SK-N-SH treated with all-trans-retinoic acid at 6 μM for 48 hours (cell line): Measurements from ENCODE around the gene SEC23IP.

ENCODE experiments used
- ATAC-seq: fragments of 200-7000 bp; cut with Tn5 transposase; 3 replicates; pipeline ENCODE4 v1.9.1; 2020; ENCODE audit warnings: mild to moderate bottlenecking, moderate library complexity
- ARNTL ChIP-seq: fragments of 450-650 bp; formaldehyde crosslinking; IDR thresholded peaks from 2 replicates; pipeline ENCODE4 v1.5.0; 2020; ENCODE audit warnings: low read depth, mild to moderate bottlenecking, moderate library complexity, borderline replicate concordance
- BACH2 ChIP-seq: fragments of 250-450 bp; sonication (Bioruptor Pico); IDR thresholded peaks from 2 replicates; pipeline ENCODE4 v1.9.0; 2021; ENCODE audit warnings: mild to moderate bottlenecking, borderline replicate concordance
- CSDC2 ChIP-seq: fragments of 250-450 bp; sonication (Bioruptor Pico); IDR thresholded peaks from 2 replicates; pipeline ENCODE4 v1.5.0; 2020; ENCODE audit warnings: mild to moderate bottlenecking, moderate library complexity
- ESRRG ChIP-seq: fragments of 250-450 bp; sonication (Bioruptor Pico); IDR thresholded peaks from 2 replicates; pipeline ENCODE4 v1.6.1; 2021; ENCODE audit warnings: mild to moderate bottlenecking
- GLIS3 ChIP-seq: fragments of 250-450 bp; sonication (Bioruptor Pico); IDR thresholded peaks from 2 replicates; pipeline ENCODE4 v1.5.0; 2020; ENCODE audit warnings: mild to moderate bottlenecking, moderate library complexity
- ISL1 ChIP-seq: fragments of 250-450 bp; sonication (Bioruptor Pico); IDR thresholded peaks from 2 replicates; pipeline ENCODE4 v2.1.2; 2022; ENCODE audit warnings: mild to moderate bottlenecking, moderate library complexity
- OSR1 ChIP-seq: fragments of 250-450 bp; sonication (Bioruptor Pico); IDR thresholded peaks from 2 replicates; pipeline ENCODE4 v1.8.0; 2022; ENCODE audit warnings: moderate library complexity, mild to moderate bottlenecking, inconsistent platforms
- PPARA ChIP-seq: fragments of 250-450 bp; sonication (Bioruptor Pico); IDR thresholded peaks from 2 replicates; pipeline ENCODE4 v1.5.0; 2020; ENCODE audit warnings: mild to moderate bottlenecking, borderline replicate concordance
- RARB ChIP-seq: fragments of 250-450 bp; sonication (Bioruptor Pico); IDR thresholded peaks from 2 replicates; pipeline ENCODE4 v1.8.0; 2021; ENCODE audit warnings: mild to moderate bottlenecking, moderate library complexity
- SNAI2 ChIP-seq: fragments of 250-450 bp; sonication (Bioruptor Pico); IDR thresholded peaks from 2 replicates; pipeline ENCODE4 v1.5.0; 2020; ENCODE audit warnings: mild to moderate bottlenecking, moderate library complexity
- TOX ChIP-seq: fragments of 250-450 bp; sonication (Bioruptor Pico); IDR thresholded peaks from 2 replicates; pipeline ENCODE4 v1.8.0; 2021; ENCODE audit warnings: mild to moderate bottlenecking, moderate library complexity, borderline replicate concordance
- ZC3H10 ChIP-seq: fragments of 250-450 bp; sonication (Bioruptor Pico); IDR thresholded peaks from 2 replicates; pipeline ENCODE4 v1.5.1; 2021; ENCODE audit warnings: mild to moderate bottlenecking, moderate library complexity
- TF ChIP-seq, protein P1 (sequence below): fragments of 250-450 bp; sonication (Bioruptor Pico); IDR thresholded peaks from 2 replicates; pipeline ENCODE4 v1.5.0; 2020; ENCODE audit warnings: mild to moderate bottlenecking, moderate library complexity
- TF ChIP-seq, protein P2 (sequence below): fragments of 250-450 bp; sonication (Bioruptor Pico); IDR thresholded peaks from 2 replicates; pipeline ENCODE4 v1.8.0; 2020; ENCODE audit warnings: mild to moderate bottlenecking, moderate library complexity, borderline replicate concordance
- TF ChIP-seq, protein P3 (sequence below): fragments of 250-450 bp; sonication (Bioruptor Pico); IDR thresholded peaks from 2 replicates; pipeline ENCODE4 v1.5.1; 2021; ENCODE audit warnings: mild to moderate bottlenecking, moderate library complexity

SEC23IP gene

DNA sequence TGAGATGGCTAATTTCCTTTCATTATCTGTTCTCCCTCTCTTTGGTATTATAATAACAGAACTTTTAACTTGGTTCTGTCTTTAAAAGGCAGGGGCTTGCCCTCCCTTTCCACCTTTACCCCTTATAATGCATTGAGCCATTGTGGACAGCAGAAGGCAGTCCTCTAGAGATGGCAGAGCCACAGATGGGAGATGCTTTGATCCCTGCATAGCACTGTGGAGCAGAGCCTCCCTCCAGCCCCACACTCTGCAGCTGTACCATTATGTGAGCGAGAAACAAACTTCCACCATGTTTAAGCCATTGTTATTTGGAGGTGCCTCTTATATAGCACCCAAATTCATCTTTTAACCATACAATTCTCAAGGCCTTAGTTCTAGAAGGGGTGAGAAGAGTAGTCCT lies 78.4 kb downstream of the SEC23IP start:
- ATAC-seq, result no peak
- TF ChIP-seq PPARA (CRISPR knock-in tag) (no peak), BACH2 (CRISPR knock-in tag) (no peak), CSDC2 (CRISPR knock-in tag) (no peak), GLIS3 (CRISPR knock-in tag) (no peak), OSR1 (CRISPR knock-in tag) (no peak)
- TF ChIP-seq, protein P1, sequence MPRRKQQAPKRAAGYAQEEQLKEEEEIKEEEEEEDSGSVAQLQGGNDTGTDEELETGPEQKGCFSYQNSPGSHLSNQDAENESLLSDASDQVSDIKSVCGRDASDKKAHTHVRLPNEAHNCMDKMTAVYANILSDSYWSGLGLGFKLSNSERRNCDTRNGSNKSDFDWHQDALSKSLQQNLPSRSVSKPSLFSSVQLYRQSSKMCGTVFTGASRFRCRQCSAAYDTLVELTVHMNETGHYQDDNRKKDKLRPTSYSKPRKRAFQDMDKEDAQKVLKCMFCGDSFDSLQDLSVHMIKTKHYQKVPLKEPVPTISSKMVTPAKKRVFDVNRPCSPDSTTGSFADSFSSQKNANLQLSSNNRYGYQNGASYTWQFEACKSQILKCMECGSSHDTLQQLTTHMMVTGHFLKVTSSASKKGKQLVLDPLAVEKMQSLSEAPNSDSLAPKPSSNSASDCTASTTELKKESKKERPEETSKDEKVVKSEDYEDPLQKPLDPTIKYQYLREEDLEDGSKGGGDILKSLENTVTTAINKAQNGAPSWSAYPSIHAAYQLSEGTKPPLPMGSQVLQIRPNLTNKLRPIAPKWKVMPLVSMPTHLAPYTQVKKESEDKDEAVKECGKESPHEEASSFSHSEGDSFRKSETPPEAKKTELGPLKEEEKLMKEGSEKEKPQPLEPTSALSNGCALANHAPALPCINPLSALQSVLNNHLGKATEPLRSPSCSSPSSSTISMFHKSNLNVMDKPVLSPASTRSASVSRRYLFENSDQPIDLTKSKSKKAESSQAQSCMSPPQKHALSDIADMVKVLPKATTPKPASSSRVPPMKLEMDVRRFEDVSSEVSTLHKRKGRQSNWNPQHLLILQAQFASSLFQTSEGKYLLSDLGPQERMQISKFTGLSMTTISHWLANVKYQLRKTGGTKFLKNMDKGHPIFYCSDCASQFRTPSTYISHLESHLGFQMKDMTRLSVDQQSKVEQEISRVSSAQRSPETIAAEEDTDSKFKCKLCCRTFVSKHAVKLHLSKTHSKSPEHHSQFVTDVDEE, result no peak
- TF ChIP-seq, protein P2, sequence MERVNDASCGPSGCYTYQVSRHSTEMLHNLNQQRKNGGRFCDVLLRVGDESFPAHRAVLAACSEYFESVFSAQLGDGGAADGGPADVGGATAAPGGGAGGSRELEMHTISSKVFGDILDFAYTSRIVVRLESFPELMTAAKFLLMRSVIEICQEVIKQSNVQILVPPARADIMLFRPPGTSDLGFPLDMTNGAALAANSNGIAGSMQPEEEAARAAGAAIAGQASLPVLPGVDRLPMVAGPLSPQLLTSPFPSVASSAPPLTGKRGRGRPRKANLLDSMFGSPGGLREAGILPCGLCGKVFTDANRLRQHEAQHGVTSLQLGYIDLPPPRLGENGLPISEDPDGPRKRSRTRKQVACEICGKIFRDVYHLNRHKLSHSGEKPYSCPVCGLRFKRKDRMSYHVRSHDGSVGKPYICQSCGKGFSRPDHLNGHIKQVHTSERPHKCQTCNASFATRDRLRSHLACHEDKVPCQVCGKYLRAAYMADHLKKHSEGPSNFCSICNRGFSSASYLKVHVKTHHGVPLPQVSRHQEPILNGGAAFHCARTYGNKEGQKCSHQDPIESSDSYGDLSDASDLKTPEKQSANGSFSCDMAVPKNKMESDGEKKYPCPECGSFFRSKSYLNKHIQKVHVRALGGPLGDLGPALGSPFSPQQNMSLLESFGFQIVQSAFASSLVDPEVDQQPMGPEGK (CRISPR knock-in tag), result no peak

DNA sequence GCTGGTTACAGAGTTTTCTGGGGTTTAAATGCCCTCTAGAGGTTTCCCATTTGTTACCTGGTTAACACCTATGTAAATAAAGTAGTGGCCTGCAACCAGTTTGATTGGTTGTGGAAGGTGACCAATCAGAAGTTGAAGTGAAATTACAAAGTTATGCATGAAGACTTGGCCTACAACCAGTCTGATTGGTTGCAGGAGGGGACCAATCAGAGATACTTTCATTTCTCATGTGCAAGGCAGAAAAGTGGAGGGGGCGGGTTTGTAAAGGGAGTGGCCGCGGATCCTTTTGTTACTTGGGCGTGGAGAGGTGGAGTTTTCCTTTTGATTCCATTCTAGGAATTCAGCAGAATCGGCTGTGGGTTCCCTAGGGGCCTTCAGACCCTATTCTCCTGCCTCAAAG lies 80.8 kb downstream of the SEC23IP start:
- no peak for TF ChIP-seq ARNTL (CRISPR knock-in tag)
- TF ChIP-seq CSDC2 (CRISPR knock-in tag), result no peak
- no peak for TF ChIP-seq ISL1 (CRISPR knock-in tag)
- no peak for TF ChIP-seq BACH2 (CRISPR knock-in tag)
- TF ChIP-seq ESRRG (CRISPR knock-in tag), result no peak
- TF ChIP-seq, protein P3, sequence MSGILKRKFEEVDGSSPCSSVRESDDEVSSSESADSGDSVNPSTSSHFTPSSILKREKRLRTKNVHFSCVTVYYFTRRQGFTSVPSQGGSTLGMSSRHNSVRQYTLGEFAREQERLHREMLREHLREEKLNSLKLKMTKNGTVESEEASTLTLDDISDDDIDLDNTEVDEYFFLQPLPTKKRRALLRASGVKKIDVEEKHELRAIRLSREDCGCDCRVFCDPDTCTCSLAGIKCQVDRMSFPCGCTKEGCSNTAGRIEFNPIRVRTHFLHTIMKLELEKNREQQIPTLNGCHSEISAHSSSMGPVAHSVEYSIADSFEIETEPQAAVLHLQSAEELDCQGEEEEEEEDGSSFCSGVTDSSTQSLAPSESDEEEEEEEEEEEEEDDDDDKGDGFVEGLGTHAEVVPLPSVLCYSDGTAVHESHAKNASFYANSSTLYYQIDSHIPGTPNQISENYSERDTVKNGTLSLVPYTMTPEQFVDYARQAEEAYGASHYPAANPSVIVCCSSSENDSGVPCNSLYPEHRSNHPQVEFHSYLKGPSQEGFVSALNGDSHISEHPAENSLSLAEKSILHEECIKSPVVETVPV (CRISPR knock-in tag), result no peak
- no peak; the same call in 2 of the 3 replicates for ATAC-seq

DNA sequence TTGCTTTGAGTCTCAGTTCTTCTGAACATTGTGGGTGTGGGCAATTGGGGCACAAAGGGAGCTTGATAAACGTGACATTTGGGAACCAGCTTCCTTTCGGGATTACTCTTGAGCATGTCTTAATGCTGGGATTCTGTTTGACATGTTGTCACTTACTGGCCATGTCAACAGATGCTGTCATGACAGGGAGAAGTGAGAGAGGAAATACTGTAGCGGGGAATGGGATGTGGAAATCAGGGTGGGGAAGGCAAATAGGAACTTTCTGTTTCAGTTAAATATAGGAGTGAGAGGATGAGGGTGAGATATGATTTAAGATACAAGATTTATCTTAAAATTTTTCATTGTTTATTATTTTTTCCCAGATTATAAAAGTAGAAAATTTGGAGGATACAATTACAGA lies 83.9 kb downstream of the SEC23IP start:
- no peak for ATAC-seq

More for the DNA sequence above, 83.9 kb downstream of the SEC23IP start:
- TF ChIP-seq SNAI2 (CRISPR knock-in tag) (no peak), BACH2 (CRISPR knock-in tag) (no peak), RARB (CRISPR knock-in tag) (no peak), CSDC2 (CRISPR knock-in tag) (no peak), TOX (CRISPR knock-in tag) (no peak), ZC3H10 (CRISPR knock-in tag) (no peak)
- TF ChIP-seq, protein P1, result no peak
- TF ChIP-seq, protein P3 (CRISPR knock-in tag), result no peak
